GM12865 (cell line): ENCODE measurements around the gene SRSF10.

ENCODE experiments used
- DNase-seq: peaks from one replicate; pipeline ENCODE4 v3.0.0; 2010; ENCODE audit warnings: low read depth
- H3K4me3 ChIP-seq: 2 replicates; pipeline ENCODE4 v1.5.1; 2011; ENCODE audit warnings: mild to moderate bottlenecking, low read depth, low read length, control low read depth
- TF ChIP-seq, protein P1 (sequence below): IDR thresholded peaks from 2 replicates; pipeline ENCODE4 v1.5.1; 2011; ENCODE audit warnings: low read length, control low read depth, low read depth, inconsistent platforms; ENCODE audit not compliant: insufficient read depth; ENCODE audit errors: missing control alignments

Gene SRSF10

DNA sequence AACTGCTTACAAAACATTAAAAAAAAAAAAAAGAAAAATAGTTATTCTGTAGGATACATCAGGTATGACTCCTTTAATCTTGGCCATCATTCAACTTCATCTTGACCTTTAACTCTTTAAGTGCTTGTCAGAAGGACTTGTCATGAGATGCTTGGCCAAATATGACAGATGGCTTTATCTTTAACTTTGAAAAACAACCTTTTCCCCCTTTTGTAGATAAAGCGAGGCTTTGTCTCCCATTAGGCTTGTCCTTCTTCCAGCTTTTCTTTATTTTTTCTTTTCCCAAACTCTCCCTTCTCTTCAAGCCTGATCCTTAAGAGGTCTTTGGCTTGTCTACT, 2.3 kb downstream of the SRSF10 start:
- H3K4me3 ChIP-seq, result peak overlapping the region; percentile 99
- no peak for DNase-seq
- TF ChIP-seq, protein P1, sequence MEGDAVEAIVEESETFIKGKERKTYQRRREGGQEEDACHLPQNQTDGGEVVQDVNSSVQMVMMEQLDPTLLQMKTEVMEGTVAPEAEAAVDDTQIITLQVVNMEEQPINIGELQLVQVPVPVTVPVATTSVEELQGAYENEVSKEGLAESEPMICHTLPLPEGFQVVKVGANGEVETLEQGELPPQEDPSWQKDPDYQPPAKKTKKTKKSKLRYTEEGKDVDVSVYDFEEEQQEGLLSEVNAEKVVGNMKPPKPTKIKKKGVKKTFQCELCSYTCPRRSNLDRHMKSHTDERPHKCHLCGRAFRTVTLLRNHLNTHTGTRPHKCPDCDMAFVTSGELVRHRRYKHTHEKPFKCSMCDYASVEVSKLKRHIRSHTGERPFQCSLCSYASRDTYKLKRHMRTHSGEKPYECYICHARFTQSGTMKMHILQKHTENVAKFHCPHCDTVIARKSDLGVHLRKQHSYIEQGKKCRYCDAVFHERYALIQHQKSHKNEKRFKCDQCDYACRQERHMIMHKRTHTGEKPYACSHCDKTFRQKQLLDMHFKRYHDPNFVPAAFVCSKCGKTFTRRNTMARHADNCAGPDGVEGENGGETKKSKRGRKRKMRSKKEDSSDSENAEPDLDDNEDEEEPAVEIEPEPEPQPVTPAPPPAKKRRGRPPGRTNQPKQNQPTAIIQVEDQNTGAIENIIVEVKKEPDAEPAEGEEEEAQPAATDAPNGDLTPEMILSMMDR, result no peak

DNA sequence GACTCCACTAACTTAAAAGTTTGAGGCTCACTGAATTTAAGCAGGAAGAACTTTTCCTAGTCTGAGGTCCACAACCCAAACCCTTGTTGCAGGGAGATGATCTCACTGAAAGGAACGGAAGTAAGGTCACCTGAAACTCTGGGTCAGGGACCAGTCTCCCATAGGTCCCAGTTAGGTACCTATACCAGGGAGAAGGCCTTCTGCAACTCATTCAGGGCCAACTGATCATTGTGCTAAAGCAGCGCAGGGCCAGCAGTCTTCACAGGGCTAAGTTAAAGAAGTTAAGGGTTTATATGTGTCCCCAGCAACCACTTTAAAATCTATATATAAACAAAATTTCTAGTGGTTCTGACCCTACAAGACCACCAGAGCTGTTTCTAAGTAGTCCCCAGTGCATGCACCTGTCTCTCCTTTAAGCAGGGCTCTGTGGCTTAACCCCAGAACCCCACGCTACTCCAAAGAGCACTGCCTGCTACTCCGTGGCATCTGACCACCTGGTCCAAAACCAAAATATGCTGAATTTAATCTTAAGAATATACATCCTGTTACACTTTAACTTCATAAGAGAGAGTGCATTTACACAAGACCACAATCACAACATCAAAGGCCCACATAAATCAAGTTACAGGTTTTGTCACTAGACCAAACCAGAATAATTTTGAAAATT, 2.8 kb downstream of the SRSF10 start:
- H3K4me3 ChIP-seq, result peak overlapping the region; percentile 99
- TF ChIP-seq, protein P1, result no peak
- no peak for DNase-seq

DNA sequence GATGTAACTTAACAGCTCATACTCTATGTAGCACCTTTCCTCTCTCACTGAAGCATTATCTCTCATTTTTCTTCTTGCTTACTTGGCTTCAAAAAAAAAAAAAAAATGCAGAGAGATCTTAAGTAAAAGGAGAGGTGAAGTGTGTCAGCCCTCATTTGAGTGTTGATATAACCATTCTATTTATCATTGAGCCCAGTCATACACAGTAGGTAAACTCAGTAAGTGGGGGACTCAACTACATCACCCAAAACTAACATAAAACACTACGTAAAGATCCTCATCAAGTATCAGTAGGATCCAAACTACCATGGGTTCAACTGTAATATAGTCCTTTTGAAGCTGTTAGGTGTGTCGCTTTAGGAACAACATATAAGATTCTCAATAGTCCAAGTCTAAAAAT, 12.3 kb downstream of the SRSF10 start:
- no peak overlapping the region for H3K4me3 ChIP-seq
- TF ChIP-seq, protein P1, result no peak
- DNase-seq, result no peak

DNA sequence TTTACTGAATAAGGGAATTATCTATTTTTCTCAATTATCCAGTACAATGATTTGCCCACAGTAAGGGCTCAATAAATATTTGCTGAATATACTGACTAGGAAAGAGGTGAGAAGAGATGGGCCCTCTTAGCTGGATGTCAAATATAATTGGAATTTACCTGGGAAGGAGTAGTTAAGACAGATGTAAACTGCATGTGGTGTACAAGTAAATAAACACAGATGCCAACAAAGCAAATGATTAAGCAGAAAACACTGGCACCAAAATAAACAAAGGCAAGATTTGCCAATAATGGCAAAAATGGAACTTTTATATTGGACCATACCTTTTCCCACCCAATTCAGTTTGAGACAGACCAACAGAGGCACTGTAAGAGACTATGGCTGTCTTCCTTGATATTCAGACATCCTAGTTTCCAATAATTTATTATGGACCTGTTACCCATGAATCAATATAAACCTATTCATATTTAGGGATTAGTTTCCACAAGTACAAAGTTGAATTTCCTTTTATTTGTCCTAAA, 13.1 kb downstream of the SRSF10 start:
- TF ChIP-seq, protein P1, result no peak
- H3K4me3 ChIP-seq, result no peak overlapping the region
- no peak for DNase-seq

DNA sequence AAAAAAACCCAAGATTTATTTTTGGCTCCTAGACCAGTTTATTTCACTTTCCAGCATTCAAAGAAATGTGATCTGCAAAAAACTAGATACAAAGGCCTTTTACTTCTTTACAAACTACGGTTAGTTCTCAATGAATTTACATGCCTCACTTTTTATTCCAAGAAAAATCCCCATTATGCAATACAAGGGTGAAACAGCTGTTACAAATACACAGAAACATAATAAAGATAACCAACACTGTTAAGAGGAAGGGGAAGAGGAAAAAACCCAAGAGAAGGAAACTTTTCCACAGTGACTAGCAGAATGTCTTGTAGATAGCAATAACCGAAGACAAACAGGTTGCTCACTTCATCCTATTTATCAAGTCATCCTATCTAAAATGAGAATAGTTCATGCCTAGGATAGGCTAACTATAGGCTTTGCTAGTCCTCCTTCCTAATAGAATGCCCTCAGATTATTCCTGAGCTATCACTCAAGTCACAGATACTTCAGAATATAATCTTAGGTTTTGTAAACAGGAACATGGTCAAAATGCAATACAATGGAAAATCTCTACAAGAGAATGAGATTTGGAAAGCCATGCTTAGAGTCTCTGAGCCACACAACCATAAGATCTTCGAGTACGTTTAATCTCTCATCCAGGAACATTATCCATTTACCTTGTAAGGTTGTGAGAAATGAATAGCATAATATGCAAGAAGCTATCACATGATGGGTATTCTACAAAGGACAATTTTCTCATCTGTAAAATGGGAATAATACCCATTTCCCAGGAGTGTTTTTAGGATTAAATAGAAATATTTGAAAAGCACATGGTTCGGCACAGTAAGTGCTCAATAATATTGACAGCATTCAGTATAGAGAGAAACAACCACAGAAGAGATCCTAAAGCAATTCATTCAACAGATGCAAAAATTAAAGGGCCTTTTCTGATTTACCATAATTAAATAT, 15.1 kb downstream of the SRSF10 start:
- TF ChIP-seq, protein P1, result no peak
- peak overlapping the region; percentile 3; the same call in 1 of the 2 replicates for H3K4me3 ChIP-seq
- peak; percentile 22 for DNase-seq

DNA sequence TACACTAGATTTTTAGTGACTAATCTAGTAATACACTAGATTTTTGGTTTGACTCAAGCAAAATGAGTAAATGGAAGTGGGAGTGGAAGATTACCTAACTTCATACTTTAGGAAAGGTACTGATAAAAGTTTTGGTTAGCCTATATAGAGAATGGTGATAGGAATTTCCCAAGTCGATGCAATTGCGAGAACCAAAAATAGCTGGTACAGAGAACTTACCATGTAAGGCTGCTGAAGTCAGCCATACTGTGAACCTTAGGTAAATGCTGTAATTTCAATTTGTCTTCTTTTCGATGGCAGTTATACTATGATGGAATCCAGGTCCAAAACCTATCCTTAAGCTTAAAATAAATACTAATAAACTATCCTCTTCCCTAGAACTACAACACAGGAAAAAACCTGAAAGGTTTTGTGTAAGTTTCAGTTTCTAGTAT, 15.9 kb downstream of the SRSF10 start:
- TF ChIP-seq, protein P1, result no peak
- peak; percentile 58 for DNase-seq
- peak overlapping the region; percentile 3 for H3K4me3 ChIP-seq
